Vagina (tissue), 2 donors: ENCODE data around the gene FMN2.
A peak's percentile ranks its signal among the peaks of the same experiment; 100 is the strongest.

Experiments
- CTCF ChIP-seq, 3 experiments: fragments of 450-650 bp in 2 of 3; fragments of 200-600 bp in 1 of 3; sonication (generic) in 1 of 3; IDR thresholded peaks; one replicate each; pipeline ENCODE4 v1.5.1; 2017 to 2019; ENCODE audit warnings: antibody characterized with exemption in 3 of 3, mild to moderate bottlenecking in 2 of 3, moderate library complexity in 2 of 3
- POLR2A ChIP-seq, 2 donors: fragments of 450-650 bp; IDR thresholded peaks; one replicate each; pipeline ENCODE4 v1.6.1; 2017; ENCODE audit warnings: antibody characterized with exemption in 2 of 2, mild to moderate bottlenecking in 2 of 2, moderate library complexity in 2 of 2
- POLR2AphosphoS5 ChIP-seq, 2 donors: sonication (generic); formaldehyde crosslinking; IDR thresholded peaks; one replicate each; pipeline ENCODE4 v1.9.0; 2017; ENCODE audit warnings: antibody characterized with exemption in 2 of 2, mild to moderate bottlenecking in 2 of 2, low read depth in 1 of 2; ENCODE audit not compliant: insufficient read depth in 1 of 2

- TF ChIP-seq CTCF (IDR thresholded peaks at IDR 0.05) (peak in 1 of 3 experiments; percentile 32), POLR2A (IDR thresholded peaks at IDR 0.05) (no peak), POLR2AphosphoS5 (IDR thresholded peaks at IDR 0.05; ENCODE audit: insufficient read depth in 1 of 2, low read depth in 1 of 2) (no peak)
These were observed 57.9 kb downstream of the FMN2 start for GRCh38 chr1:240149484-240150094.
